ENCODE data around the gene JAZF1. TPM values are rescaled to one million over a fixed set of nuclear protein-coding genes. Genes with fewer than 3 reads are reported as not detected.

The JAZF1 gene
- 5.4 TPM for total RNA-seq

DNA sequence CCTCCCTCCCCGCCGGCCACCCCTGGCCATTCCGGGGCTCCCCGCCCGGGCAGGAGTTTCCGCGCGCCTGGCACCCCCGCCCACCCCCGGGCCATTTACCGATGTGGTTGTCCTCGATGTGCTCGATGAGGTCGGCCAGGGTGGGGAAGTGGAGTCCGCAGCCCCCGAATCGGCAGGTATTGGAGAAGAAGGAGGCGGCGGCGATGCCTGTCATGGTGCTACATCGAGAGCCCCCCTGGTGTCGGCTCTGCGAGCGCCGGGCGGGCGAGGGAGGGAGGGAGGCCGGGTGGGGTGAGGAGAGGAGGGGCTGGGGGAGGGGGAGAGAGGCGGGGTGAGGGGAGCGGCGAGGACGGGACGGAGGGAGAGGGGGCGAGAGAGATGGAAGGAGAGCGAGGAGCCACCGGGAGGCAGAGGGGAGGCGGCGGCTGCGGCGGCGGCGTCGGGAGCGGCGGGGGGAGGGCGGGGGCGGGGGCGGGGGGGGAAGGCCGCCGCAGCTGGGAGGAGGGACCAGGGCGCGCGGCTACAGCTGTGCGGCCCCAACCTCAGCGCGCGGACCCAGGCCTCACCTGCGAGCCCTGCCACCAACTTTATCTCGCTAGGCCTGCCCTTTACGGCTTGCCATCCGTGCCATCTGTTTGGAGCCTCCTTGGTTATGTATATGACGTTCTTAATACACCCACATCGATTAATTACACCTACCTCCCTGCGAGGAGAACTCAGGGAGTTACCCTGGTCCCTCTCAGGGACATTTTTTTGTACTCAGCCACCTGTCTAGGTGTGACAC, at the start of gene JAZF1:
TSS of gene JAZF1 (minus strand) at position 432 of the 784 bp plus-strand sequence.
- ATAC-seq (peak; percentile 64), DNase-seq (ENCODE audit: low spot score) (peak; percentile 60)

DNA sequence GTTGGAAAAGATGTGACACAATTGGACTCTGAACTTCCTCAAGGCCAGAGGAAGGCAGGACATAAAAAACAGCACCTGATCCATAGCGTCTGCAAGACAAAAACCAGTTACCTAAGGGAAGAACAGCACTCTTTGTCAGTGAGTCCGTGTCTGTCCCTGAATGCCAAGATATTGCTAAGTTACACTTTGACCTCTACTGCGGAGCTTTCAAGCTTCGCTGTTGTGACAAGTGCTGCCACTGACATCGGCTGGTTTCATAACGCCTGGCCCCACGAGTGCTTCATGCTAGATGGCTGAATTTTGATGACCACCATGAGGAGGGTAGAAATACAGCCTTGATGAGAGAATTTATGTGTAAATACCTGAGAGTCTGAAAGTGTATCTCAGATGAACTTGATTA, 49.7 kb upstream of the JAZF1 start:
- DNase-seq (ENCODE audit: low spot score) (peak; percentile 62), ATAC-seq (peak; percentile 99)

DNA sequence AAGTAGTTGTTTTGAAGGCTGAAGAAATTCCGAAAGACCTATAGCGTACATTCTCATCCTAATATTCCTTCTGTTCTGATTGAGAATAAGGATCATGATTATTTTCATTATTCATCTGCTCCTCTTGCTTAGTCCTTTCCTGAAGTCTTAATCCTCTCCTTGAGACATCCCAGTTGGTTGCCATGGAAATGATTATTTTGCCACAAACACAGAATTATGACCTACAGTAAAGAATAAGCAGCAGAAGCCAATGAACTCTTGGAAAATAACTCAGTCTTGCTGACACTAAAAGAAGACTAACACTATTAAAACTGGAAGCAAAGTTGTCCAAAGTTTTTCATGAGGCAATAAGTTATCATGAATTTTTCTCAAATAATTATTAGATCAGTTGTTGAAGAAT, 47.8 kb upstream of the JAZF1 start:
- ATAC-seq (no peak), DNase-seq (ENCODE audit: low spot score) (no peak)

DNA sequence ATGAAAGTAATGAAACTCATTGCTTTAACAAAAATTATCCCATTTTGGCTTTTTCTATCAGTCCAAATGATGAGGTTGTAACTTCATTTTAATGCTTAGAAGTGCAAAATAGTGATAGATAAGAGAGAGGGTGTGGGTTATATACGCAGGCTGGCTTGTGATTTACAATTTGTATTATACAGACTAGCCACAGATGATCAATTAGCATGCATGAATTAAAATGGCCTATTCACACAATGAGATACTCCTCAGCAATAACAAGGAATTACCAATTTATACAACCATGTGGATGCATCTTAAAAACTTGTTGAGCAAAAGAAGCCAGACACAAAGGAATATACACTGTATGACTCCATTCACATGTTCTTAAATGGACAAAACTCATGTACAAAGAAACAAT, 45.4 kb upstream of the JAZF1 start:
- ATAC-seq (no peak), DNase-seq (ENCODE audit: low spot score) (no peak)

DNA sequence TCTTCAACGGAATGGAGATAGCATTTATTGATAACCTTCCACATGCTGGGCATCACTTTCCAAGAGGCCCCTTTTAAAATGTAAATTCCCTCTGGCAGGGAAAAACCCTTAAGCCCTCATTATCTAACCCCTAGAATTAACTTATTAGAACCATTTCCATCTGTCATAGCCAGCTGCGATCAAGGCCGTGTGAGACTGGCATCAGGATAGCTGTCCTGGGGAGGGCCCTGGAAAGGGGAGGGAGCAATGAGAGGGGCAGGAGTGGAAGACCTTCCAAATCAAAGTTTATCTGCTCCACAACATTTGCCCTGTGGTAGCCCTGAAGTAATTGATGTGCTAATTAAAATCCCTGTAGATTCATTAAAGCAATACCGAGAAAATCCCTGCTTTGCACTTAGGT, 45.0 kb upstream of the JAZF1 start:
- no peak for ATAC-seq
- no peak for DNase-seq (ENCODE audit: low spot score)

DNA sequence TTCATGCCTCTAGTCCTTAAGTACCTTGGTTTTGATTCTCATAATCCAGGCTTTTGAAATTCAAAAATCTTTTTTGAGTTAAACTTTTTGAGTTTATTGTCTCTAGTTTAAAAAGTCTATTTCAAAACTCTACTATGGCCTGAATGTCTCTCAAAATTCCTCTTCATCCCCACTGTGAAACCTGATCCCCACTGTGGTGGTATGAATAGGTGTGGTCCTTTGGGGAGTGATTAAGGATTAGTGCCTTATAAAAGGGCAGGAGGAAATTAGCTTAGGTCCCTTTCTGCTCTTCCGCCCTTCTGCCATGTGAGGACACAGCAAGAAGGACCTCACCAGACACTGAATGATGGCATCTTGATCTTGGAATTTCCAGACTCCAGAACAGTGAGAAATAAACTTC, 44.1 kb upstream of the JAZF1 start:
- ATAC-seq, result no peak
- no peak for DNase-seq (ENCODE audit: low spot score)

DNA sequence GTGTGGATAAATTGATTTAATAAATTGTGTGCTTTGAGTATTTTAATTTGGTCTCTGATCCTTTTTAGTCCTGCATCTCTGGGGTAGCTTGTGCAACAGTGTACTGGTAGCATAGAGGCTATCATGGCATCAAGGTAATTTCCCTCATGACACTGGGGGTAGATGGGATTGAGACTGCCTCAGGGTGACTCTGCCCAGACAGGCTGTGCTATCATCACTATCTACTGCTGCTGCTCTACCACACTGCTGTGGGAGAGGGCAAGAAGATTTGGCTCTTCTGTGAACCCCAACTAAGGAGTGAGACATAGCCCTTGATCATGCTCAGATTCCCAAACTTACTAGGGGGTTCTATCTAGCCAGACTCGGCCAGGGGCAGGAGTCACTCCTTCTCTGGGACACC, 43.6 kb upstream of the JAZF1 start:
- ATAC-seq, result no peak

DNA sequence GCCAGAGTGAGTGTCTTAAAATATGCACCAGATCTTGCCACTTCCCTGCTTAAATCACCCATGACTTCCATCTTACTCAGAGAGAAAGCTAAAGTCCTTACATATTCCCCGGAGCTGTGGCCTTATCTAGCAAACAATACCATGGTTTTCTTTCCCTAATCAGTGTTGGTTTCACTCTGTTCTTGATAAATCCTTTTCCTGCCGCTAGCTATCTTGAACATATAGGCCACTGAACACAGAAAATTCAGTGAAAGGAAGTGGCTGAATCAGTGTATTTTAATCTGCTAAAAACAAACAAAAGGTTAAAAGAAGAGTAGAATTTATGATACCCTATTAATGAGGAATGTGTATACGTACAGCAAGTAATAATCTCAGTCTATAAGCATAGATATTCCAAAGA, 42.0 kb upstream of the JAZF1 start:
- no peak for ATAC-seq
- DNase-seq (ENCODE audit: low spot score), result no peak

More for the DNA sequence above, 43.6 kb upstream of the JAZF1 start:
- no peak for DNase-seq (ENCODE audit: low spot score)

DNA sequence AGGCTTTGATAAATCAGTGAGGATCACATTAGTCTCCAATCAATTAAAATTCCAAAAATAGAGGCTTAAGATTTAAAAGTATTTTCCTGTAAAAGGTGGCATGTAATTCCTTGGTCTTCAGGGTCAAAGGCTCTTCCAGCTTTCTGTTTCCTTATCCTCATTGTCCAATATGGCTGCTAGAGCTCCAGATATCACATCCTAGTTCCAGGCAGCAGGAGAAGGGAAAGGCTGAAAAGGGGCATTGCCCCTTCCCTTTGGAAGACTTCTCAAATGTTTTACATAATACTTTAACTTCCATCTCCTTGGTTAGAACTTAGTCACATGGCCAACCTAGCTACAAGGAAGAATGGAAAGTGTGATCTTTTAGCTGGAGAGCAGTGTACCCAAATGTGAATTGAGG, 39.2 kb upstream of the JAZF1 start:
- DNase-seq (ENCODE audit: low spot score) (no peak), ATAC-seq (no peak)

DNA sequence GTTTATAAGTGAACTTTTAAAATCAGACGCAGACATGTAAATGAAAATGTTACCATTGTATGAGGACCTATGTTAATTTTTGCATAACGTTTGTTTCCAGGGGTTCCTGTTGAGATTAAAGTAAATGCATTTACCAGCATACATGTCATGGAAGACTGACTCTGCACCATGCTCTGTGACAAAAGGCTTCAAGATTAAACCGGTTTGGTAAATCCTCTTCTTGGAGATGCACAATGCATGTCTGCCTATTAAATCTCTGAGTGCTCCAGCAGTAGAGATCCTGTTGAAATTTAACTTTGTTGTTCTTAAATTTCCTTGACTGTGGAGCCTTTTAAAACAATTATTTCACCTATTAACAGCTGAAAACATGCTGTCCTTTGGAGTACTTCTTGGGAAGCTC, 36.5 kb upstream of the JAZF1 start:
- DNase-seq (ENCODE audit: low spot score), result no peak
- no peak for ATAC-seq

DNA sequence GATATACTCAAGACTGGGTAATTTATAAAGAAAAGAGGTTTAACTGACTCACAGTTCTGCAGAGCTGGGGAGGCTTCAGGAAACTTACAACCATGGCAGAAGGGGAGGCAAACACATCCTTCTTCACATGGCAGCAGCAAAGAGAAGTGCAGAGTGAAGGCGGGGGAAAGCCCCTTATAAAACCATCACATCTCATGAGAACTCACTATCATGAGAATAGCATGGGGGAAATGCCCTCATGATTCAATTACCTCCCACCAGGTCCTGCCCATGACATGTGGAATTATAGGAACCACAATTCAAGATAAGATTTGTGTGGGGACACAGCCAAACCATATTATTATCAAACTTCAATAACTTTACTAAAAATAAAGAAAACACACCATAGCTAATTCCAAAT, 30.4 kb upstream of the JAZF1 start:
- DNase-seq (ENCODE audit: low spot score) (no peak), ATAC-seq (no peak)

DNA sequence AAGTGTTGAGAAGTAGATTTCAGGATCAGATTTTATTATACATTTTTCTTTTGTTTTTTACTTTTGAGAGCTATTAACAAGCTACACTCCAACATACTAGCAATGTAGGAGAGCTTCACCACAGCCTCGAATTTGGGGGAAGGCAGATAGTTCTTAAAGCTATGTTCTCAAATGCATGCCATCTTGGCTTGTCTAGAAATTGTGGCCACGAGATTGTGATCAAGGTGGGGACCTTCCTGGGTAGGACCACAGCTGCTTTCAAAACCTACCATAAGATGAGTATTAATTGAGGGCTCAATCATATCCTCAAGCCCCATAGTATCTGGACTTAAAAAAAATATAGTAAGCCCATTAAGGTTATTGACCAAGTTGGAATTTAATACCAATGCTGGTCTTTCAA, 27.9 kb upstream of the JAZF1 start:
- DNase-seq (ENCODE audit: low spot score) (no peak), ATAC-seq (no peak)

DNA sequence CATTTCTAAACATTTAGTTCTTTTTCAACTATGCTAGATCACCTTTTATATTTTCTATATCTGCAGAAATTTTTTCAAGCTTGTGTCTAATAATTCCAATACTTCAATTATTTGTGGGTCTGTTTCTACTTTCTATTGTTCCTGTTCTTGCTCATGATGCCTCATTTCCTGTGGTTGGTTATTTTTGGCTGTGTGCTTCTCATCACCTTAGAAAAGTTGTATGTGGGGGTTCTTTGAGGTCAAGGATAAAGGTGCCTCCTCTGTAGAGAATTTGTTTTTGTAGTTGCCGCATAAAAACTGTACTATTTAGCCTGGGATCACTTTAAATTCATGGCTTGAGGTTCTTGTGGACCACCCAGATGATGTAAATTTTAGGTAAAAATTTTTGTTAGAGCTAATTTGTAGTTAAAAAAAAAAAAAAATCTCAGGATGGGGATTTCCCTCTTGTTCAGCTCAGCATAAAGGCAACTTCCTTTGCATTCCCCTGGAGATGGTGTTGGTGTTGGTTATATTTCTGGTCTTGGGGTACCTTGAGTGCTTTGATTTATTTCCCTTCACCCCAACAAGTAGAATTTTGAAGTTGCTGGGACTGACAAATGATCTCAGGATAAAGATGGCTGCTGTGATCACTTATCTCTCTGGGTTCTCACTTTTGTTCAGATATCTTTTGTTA, 27.0 kb upstream of the JAZF1 start:
- DNase-seq (ENCODE audit: low spot score) (no peak), ATAC-seq (no peak)

DNA sequence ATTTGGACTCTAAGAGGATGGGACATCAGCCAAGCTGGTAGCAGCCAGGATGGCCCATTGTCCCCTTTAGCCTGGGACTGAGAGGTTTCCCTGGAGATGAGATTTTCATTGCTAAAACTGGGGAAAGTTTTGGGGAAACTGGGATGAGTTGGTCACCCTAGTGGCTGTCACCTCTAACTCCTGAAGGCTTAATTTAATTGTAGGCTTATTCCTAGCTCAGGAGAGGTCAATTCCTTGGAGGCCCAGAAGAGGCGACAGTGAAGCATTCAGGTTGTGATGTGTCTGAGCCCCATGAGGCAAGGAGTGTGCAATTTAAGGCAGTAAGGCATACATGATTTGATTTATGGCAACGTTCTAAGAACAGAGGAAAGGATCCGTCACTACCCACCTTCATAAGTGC, 24.9 kb upstream of the JAZF1 start:
- ATAC-seq (no peak), DNase-seq (ENCODE audit: low spot score) (no peak)

DNA sequence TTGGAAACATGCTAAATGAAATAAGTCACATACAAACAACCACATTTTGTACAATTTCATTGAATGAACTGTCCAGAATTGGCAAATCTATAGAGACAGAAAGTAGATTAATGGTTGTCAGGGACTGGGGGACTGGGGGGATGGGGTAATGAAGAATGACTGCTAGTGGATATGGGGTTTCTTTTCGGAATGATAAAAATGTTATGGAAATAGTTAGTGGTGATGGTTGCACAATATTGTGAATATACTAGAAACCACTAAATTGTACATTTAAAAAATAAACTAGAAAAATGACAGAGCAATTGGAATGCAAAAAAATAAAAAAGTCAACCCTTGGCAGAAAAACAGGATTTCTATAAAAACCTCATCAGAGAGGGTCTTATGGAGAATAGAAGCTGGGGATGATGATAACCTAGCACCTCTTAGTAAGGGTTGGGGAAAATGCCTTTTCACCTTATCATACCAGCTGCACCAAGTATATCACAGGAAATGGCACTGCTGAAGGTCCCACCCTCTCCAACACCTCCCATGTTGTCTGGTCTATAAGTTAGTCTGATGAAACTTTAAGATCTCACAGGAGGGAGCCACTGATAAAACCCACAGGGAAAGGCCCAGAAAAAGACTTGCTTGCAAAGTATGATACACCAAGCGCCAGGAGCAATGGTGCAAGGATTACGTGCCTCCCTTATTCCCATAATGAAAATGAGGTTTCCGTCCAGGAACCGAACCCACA, 23.1 kb upstream of the JAZF1 start:
- ATAC-seq (no peak), DNase-seq (ENCODE audit: low spot score) (no peak)

DNA sequence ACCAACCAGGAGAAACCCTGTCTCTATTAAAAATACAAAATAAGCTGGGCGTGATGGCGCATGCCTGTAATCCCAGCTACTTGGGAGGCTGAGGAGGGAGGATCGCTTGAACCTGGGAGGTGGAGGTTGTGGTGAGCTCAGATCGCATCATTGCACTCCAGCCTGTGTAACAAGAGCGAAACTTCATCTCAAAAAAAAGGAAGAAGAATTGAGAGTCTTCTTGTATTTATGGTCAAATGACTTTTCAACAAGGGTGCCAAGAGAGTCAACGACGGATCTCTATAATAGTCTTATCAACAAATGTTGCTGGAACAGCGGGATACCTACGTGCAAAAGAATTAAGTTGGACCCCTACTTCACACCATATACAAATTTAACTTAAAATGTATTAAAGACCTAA, 21.6 kb upstream of the JAZF1 start:
- no peak for ATAC-seq
- DNase-seq (ENCODE audit: low spot score), result no peak

DNA sequence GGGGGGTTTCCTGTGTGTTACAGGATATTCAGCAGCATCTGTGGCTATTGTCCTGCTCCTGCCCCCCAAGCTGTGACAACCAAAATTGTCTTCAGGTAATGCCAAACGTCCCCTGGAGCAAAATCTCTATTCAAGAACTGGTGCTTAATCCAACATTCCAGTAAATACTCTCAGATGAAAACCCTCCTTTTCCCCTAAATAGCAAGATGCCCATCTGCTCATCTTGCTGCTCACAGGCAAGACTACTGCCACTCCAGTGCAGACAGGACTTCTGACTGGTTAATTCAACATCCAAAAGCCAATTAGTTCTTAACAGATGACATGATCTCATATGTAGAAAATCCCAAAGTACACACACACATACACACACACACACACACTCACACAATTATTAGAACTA, 20.5 kb upstream of the JAZF1 start:
- DNase-seq (ENCODE audit: low spot score) (no peak), ATAC-seq (no peak)

DNA sequence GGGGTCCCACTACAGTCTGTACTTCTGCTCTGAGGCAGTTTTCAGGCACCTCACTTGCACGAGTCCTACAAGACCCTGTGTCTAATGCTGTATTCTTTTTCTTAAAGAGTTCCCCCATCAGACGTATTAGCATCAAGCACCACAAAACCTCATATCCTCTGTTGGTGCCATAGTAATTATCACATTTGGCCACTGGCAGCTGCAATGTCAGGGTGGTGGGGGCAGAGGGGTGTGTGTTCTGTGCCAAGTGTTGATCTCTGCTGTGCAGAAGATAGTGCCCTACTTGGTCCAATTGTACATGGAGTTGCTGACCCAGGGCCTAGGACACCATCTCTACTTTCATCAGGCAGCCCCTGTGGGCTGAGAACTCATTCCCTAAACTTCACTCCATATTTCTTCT, 20.0 kb upstream of the JAZF1 start:
- ATAC-seq, result no peak
- DNase-seq (ENCODE audit: low spot score), result no peak

DNA sequence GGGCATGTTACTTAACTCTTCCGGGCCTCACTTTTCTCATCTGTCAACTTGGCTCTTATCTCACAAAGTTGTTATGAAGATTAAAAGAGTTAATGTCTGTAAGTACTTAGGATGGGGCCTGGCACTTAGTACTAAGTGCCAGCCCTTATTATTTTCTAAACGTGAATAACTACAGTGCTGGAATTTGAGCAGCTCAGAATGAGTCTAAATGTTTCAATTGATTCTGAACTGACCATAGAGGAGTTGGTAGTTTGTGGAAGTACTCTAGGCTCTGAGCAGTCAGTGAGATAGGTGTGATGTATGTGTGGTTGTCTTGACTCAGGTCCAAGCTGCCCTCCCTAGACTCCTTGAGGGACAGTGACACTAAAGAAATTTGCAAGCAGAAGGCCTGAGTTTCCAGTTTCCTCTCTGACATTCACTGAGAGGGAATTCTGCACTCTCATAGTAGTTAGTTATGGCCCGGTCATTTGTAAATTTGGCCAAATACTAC, 18.5 kb upstream of the JAZF1 start:
- ATAC-seq (no peak), DNase-seq (ENCODE audit: low spot score) (no peak)

DNA sequence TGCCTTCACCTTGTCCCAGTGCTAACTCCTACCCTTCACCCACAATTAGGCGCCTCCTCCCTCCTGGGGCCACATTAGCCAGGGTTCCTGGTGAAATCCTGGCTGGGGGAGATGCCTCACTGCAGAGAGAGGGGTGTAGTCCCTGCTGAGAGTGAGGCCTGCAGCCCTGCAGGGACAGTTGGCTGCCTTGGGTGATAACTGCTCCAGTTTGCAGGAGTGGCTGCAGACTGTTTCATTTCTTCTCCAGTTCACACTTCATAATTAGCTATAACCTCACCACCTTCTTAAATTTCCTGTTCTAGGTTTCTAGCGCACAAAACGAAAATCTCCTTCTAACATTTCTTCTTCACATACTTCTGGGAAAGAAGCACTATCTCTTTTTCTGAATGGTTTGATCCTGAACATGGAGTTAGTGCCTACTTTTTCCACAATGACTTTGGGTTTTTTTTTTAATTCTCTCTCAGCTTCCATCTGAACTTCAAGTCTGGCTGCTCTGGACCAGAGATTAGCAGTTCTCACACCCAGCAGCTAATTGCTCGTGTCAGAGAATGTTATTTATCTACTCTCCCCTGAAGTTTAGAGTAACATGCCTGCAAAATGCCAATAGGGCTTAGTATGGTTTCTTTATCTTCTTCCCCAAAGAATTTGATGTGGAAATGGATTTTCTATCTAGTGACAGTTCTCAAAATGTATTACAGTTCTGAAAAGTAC, 15.5 kb upstream of the JAZF1 start:
- ATAC-seq, result no peak
- DNase-seq (ENCODE audit: low spot score), result no peak

Data from left lobe of liver (tissue), 2 donors.